GM19463 (cell line): ENCODE results near the gene ZNF789.
"Not testable (repeated sequence)": the region's sequence is repeated elsewhere in the genome, so short reads cannot be mapped to it uniquely, and the experiment has no call there.

Experiments used
- ATAC-seq: cut with Tn5 transposase; IDR thresholded peaks from one replicate; pipeline ENCODE4 v1.9.1; 2021; ENCODE audit warnings: mild to moderate bottlenecking, moderate library complexity; ENCODE audit not compliant: unreplicated experiment

The ZNF789 gene

GRCh38 chr7:99501236-99501635 is 28.5 kb downstream of the ZNF789 start:
- not testable (repeated sequence) for ATAC-seq

- no peak for ATAC-seq
Measured at GRCh38 chr7:99504281-99504602, 31.6 kb downstream of the ZNF789 start.

GRCh38 chr7:99504603-99505323 is 32.1 kb downstream of the ZNF789 start, which contains the start of gene ZKSCAN5:
Gene ZKSCAN5, plus strand, starts transcription at chr7:99504662. Its CDS starts 1,383 bp downstream, at chr7:99506045.
- peak; percentile 77 for ATAC-seq

- ATAC-seq: no peak
Measured at GRCh38 chr7:99505324-99505662, 32.6 kb downstream of the ZNF789 start.

- no peak for ATAC-seq
Measured at GRCh38 chr7:99514050-99514449, 41.4 kb downstream of the ZNF789 start.

GRCh38 chr7:99521399-99521798 is 48.7 kb downstream of the ZNF789 start:
- no peak for ATAC-seq

- no peak for ATAC-seq
Measured at GRCh38 chr7:99525713-99526440, 53.2 kb downstream of the ZNF789 start.

- ATAC-seq: no peak
Measured at GRCh38 chr7:99531354-99531765, 58.7 kb downstream of the ZNF789 start.

GRCh38 chr7:99535667-99536066 is 63.0 kb downstream of the ZNF789 start:
- ATAC-seq: no peak
